HG02763 (cell line): ENCODE data around the gene CCDC170.

Source experiments
- ATAC-seq: cut with Tn5 transposase; IDR thresholded peaks from one replicate; pipeline ENCODE4 v1.9.1; 2021; ENCODE audit warnings: mild to moderate bottlenecking, moderate library complexity; ENCODE audit not compliant: unreplicated experiment

The CCDC170 gene

DNA sequence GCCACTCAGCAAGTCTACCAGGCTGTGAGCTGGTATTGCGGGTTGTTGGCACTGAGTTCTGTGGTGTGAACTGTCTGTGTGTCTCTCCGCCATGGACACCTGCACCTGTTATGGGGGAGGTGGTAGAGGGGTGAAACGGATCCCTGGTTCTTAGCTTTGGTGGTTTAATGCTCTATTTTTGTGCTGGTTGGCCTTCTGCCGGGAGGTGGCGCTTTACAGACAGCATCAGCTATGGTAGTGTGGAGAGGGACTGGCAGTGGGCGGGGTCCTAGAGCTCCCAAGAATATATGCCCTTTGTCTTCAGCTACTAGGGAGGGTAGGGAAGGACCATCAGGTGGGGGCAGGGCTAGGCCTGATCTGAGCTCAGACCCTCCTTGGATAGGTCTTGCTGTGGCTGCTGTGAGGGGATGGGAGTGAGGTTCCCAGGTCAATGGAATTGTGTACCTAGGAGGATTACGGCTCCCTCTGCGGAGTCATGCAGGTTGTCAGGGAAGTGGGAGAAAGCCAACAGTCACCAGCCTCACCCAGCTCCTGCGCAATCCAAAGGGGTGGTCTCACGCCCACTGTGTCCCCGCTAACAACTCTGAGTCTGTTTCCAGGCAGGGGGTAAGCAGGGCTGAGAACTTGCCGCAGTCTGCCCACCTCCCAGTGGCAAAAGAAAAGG is 154.3 kb downstream of the CCDC170 start:
- ATAC-seq = no peak

DNA sequence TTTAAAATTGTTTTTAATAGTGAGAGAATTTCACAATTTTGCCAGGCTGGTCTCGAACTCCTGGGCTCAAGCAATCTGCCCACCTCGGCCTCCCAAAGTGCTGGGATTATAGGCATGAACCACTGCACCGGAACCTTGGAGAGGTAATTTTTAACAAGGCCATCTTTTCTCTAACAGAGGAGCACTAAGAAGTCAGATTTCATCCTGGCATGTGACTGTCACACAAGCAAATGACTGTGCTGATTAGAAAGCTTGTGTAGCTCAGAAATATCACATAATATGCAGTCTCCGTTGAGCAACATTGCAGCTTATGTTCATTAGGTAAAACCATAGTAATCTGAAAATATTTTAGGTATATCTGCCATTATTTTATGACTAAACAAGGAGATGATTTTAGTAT is 156.0 kb downstream of the CCDC170 start:
- no peak for ATAC-seq

DNA sequence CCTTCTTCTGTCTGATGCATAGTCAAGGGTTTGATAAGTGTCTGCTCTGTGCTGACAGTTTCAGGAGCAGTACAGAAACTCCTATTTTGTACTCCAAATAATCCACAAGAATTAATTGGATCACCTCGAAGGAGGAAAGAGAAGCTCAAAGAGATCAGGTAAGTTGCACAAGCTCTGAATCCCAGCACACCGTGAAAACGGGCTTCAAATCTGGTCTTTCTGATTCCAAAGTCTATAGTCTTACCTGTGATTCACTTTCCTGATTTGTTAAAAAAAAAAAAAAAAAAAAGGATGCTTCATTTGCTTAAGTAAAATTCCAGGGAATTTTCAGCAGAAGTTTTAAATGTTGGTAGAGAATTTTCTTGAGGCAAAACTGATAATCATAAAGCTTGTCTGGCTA is 157.8 kb downstream of the CCDC170 start:
- ATAC-seq = no peak

- no peak for ATAC-seq
These were observed 158.5 kb downstream of the CCDC170 start for GRCh38 chr6:151652325-151652724.

DNA sequence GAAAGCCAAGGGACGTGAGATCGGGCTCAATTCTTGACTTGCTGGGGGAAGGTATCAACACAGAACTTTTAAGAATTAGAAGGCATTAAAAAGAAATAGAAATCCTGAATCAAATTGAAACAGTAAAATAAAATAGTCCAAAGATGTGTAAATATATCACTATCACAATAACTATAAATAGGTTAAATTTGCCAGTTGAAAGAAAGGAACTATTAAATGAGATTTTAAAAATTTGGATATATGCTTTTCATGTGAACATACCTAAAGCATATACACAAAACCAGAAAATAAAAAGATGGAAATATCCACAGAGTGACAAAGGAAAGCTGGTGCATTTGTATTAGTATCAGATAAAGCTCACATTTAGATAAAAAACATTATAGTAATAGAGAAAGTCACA is 161.3 kb downstream of the CCDC170 start:
- ATAC-seq = no peak

- no peak for ATAC-seq
These were observed 162.6 kb downstream of the CCDC170 start for GRCh38 chr6:151656392-151656791.

- no peak for ATAC-seq
These were observed 164.3 kb downstream of the CCDC170 start for GRCh38 chr6:151658091-151658490.

DNA sequence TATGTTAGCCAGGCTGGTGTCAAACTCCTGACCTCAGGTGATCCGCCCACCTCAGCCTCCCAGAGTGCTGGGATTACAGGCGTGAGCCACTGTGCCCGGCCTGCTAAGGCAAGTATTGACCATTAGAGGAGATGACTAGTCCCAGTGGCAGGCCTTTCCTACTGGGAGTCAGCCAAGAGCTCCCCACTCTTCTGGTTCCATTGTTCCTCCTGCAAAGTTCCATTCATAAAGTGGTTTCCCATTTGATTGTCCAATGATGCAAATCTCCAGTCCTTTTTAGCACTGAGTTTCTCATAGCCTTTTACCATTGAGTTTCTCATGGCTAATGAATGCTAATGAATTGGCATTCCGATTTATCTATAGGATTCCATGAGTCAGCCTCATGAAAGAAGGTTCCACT is 165.4 kb downstream of the CCDC170 start:
- ATAC-seq = no peak

GRCh38 chr6:151661509-151661908 is 167.7 kb downstream of the CCDC170 start:
- no peak for ATAC-seq

DNA sequence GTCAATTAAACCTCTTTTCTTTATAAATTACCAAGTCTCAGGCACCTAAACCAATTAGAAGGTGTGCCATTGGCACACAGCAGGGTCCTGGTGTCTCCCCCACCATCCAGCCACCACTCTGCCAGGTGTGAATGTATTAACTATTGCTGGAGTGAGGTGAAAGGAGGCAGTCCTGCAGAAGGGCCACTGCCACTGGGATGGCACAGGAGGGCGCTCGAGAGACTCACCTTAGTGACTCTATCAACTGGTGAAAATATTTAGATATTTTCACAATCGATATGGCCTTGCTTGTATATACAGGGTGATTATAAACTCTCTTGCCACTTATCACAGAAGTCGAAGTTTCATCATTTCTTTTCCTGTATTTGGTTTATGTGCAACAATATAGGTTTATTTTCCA is 168.1 kb downstream of the CCDC170 start:
- no peak for ATAC-seq

- no peak for ATAC-seq
These were observed 169.7 kb downstream of the CCDC170 start for GRCh38 chr6:151663559-151663958.

DNA sequence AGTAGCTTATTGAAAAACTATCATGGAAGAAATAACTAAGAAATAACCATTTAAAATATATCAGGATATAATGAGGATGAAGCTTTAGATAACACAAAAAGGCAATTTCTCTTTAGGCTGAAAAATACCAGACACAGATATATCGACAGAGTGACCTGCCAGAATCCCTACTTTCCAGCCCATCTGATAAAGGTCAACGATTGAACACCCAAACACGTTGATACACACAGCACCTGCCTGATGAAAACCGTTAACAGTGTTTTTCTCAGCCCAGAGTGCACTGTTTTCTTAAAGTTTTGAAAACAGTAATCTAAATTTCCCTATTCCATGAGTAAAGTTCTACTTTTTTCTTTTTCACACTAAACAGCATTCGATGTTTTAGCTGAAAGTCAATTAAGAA is 170.6 kb downstream of the CCDC170 start:
- no peak for ATAC-seq

- no peak for ATAC-seq
These were observed 171.5 kb downstream of the CCDC170 start for GRCh38 chr6:151665329-151665728.

DNA sequence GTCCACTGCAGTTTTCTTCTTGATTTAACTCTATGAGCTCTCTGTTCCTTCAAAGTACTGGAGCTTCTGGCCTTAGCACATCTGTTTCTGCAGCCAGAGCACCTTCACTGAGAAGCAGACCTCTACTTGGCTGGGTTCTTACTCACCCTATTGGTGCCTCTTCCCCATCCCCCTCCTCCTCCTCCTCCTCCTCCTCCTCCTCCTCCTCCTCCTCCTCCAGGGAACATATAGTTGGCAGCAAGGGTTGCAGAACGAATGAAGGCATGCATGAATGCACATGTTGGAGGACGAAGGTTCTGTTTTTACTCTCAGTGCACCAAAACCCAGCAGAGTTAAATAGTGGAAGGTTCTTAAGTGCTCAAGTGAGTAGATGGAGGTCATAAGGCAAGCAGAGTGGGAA is 172.7 kb downstream of the CCDC170 start:
- no peak for ATAC-seq

GRCh38 chr6:151669208-151669560 is 175.4 kb downstream of the CCDC170 start:
- ATAC-seq = no peak

GRCh38 chr6:151670116-151670515 is 176.3 kb downstream of the CCDC170 start:
- ATAC-seq = no peak
